BE2C (cell line): Measurements from ENCODE around the gene SPEF1.

Experiments used
- DNase-seq: peaks from one replicate; pipeline ENCODE4 v3.0.0-alpha.2; 2020
- H3K27me3 ChIP-seq: fragments of 250-450 bp; sonication (Bioruptor Pico); 2 replicates; pipeline ENCODE4 v1.5.1; 2020; ENCODE audit warnings: mild to moderate bottlenecking
- H3K36me3 ChIP-seq: fragments of 250-450 bp; sonication (Bioruptor Pico); 2 replicates; pipeline ENCODE4 v1.5.1; 2020; ENCODE audit warnings: mild to moderate bottlenecking
- H3K4me1 ChIP-seq: fragments of 250-450 bp; sonication (Bioruptor Pico); 2 replicates; pipeline ENCODE4 v1.5.1; 2020
- H3K4me3 ChIP-seq: 2 replicates; pipeline ENCODE4 v1.5.1; 2011; ENCODE audit warnings: low read depth, low read length
- H3K9me3 ChIP-seq: fragments of 250-450 bp; sonication (Bioruptor Pico); 2 replicates; pipeline ENCODE4 v1.5.1; 2020
- CTCF ChIP-seq: IDR thresholded peaks from 2 replicates; pipeline ENCODE4 v1.5.1; 2012; ENCODE audit warnings: mild to moderate bottlenecking, low read depth, low read length

The SPEF1 gene

DNA sequence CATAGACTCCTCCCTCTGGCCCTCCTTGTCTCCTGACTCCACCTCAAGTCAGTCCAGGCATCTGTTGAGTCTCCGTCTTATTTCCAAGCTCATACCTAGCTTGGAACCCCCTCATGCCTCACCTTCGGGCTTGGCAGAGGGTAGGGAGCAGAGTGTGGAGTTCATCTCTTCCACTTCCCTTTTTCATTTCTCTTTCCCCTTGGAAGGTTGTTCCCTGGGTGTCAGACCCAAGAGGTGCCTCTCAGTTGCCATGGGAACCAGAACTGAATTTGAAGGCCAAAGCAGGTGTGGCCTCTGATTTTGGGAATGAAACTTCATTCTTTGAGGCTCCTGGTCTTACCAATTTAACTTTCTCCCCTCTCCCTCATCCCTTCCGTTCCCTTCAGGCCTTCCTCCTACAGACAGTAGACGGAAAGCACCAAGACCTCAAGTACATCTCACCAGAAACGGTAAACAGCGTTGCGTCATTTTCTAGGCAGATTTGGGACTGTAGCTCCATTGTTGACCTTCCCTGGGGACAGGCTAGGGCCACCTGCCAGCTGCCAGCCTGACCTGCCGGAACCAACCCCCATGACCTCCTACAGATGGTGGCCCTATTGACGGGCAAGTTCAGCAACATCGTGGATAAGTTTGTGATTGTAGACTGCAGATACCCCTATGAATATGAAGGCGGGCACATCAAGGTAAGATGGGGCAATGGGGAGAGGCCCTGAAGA lies 21.4 kb upstream of the SPEF1 start:
- TF ChIP-seq CTCF, result no peak
- H3K36me3 ChIP-seq, result peaks cover 74% of the 10 kb centered on the region
- no peaks in the 10 kb centered on the region for H3K9me3 ChIP-seq
- H3K4me1 ChIP-seq, result peaks cover 41% of the 10 kb centered on the region
- H3K27me3 ChIP-seq, result no peaks in the 10 kb centered on the region
- no peak for DNase-seq
- H3K4me3 ChIP-seq, result no peak overlapping the region

GRCh38 chr20:3801846-3802245 lies 20.6 kb upstream of the SPEF1 start:
- H3K36me3 ChIP-seq, result peaks cover 78% of the 10 kb centered on the region
- no peak for TF ChIP-seq CTCF
- H3K4me1 ChIP-seq, result peaks cover 39% of the 10 kb centered on the region
- no peak for DNase-seq
- no peaks in the 10 kb centered on the region for H3K27me3 ChIP-seq
- H3K9me3 ChIP-seq, result no peaks in the 10 kb centered on the region
- H3K4me3 ChIP-seq, result no peak overlapping the region

GRCh38 chr20:3801299-3801698 lies 20.1 kb upstream of the SPEF1 start:
- TF ChIP-seq CTCF, result no peak
- no peak for DNase-seq
- no peaks in the 10 kb centered on the region for H3K9me3 ChIP-seq
- H3K36me3 ChIP-seq, result peaks cover 76% of the 10 kb centered on the region
- H3K27me3 ChIP-seq, result no peaks in the 10 kb centered on the region
- H3K4me3 ChIP-seq, result no peak overlapping the region
- peaks cover 37% of the 10 kb centered on the region for H3K4me1 ChIP-seq

DNA sequence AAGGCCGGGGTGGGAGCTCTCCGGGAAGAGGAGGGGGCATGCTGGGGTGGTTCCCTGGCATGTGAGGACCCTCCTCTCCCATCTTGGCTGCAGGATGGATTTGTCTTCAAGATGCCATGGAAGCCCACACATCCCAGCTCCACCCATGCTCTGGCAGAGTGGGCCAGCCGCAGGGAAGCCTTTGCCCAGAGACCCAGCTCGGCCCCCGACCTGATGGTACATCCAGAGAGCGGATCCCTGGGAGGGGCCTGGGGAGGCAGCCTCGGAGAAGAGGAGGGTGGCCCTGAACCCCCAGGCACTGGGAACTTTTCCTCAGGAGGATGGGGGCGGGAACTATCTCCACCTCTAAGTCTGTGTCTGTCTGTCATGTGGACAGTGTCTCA lies 19.6 kb upstream of the SPEF1 start:
- no peak for DNase-seq
- Histone ChIP-seq H3K27me3 (no peaks in the 10 kb centered on the region), H3K4me1 (peaks cover 37% of the 10 kb centered on the region), H3K36me3 (peaks cover 72% of the 10 kb centered on the region), H3K4me3 (no peak overlapping the region), H3K9me3 (no peaks in the 10 kb centered on the region)
- no peak for TF ChIP-seq CTCF

GRCh38 chr20:3800256-3800877 lies 19.1 kb upstream of the SPEF1 start:
- TF ChIP-seq CTCF, result no peak
- H3K36me3 ChIP-seq, result peaks cover 67% of the 10 kb centered on the region

GRCh38 chr20:3798908-3799248 lies 17.6 kb upstream of the SPEF1 start:
- Histone ChIP-seq H3K4me3 (peak overlapping the region; percentile 7), H3K9me3 (no peaks in the 10 kb centered on the region), H3K4me1 (peaks cover 37% of the 10 kb centered on the region), H3K27me3 (no peaks in the 10 kb centered on the region), H3K36me3 (peaks cover 53% of the 10 kb centered on the region)
- no peak for TF ChIP-seq CTCF
- DNase-seq, result no peak

More at GRCh38 chr20:3800256-3800877, 19.1 kb upstream of the SPEF1 start:
- Histone ChIP-seq H3K4me3 (peak overlapping the region; percentile 29), H3K27me3 (no peaks in the 10 kb centered on the region), H3K4me1 (peaks cover 37% of the 10 kb centered on the region), H3K9me3 (no peaks in the 10 kb centered on the region)
- no peak for DNase-seq
